Trophoblast cell (in vitro differentiated cells and primary cell): ENCODE results near the gene HOXC9.

ENCODE experiments used
- DNase-seq, 2 donors: peaks; one replicate each; pipeline ENCODE4 v3.0.0-alpha.2; 2016
- H2AFZ ChIP-seq: 2 replicates; pipeline ENCODE4 v1.6.1; 2013; ENCODE audit warnings: low read length, moderate library complexity, mild to moderate bottlenecking; ENCODE audit not compliant: insufficient read depth, poor library complexity
- H2AK5ac ChIP-seq: 2 replicates; pipeline ENCODE4 v1.6.1; 2013; ENCODE audit warnings: mild to moderate bottlenecking, low read length
- H2BK120ac ChIP-seq: 2 replicates; pipeline ENCODE4 v1.6.1; 2013; ENCODE audit warnings: low read length, mild to moderate bottlenecking, moderate library complexity; ENCODE audit not compliant: insufficient read depth, poor library complexity
- H2BK12ac ChIP-seq: 2 replicates; pipeline ENCODE4 v1.6.1; 2013; ENCODE audit warnings: mild to moderate bottlenecking, low read length, moderate library complexity
- H2BK5ac ChIP-seq: 2 replicates; pipeline ENCODE4 v1.6.1; 2013; ENCODE audit warnings: low read length, low read depth, moderate library complexity, mild to moderate bottlenecking; ENCODE audit not compliant: poor library complexity
- H3K14ac ChIP-seq: 2 replicates; pipeline ENCODE4 v1.6.1; 2013; ENCODE audit warnings: mild to moderate bottlenecking, low read length
- H3K18ac ChIP-seq: 2 replicates; pipeline ENCODE4 v1.6.1; 2013; ENCODE audit warnings: mild to moderate bottlenecking, low read length
- H3K23ac ChIP-seq: 2 replicates; pipeline ENCODE4 v1.6.1; 2013; ENCODE audit warnings: low read length
- H3K27ac ChIP-seq: 2 replicates; pipeline ENCODE4 v1.5.1; 2013; ENCODE audit warnings: low read depth, mild to moderate bottlenecking, inconsistent platforms, low read length, moderate library complexity
- H3K27me3 ChIP-seq: 2 replicates; pipeline ENCODE4 v1.6.1; 2013; ENCODE audit warnings: inconsistent platforms, mild to moderate bottlenecking, low read length, moderate library complexity; ENCODE audit not compliant: insufficient read depth
- H3K36me3 ChIP-seq, 2 experiments: 1 replicate in 1 of 2; 2 replicates in 1 of 2; pipeline ENCODE4 v1.6.1; 2013; ENCODE audit warnings: low read length in 2 of 2, mild to moderate bottlenecking in 2 of 2, moderate library complexity in 1 of 2; ENCODE audit not compliant: insufficient read depth in 2 of 2, control insufficient read depth in 1 of 2
- H3K4ac ChIP-seq: 2 replicates; pipeline ENCODE4 v1.6.1; 2013; ENCODE audit warnings: low read depth, mild to moderate bottlenecking, low read length, moderate library complexity
- H3K4me1 ChIP-seq, 2 experiments: 1 replicate in 1 of 2; 2 replicates in 1 of 2; pipeline ENCODE4 v1.6.1; 2013; ENCODE audit warnings: low read length in 2 of 2, mild to moderate bottlenecking in 2 of 2, moderate library complexity in 1 of 2; ENCODE audit not compliant: insufficient read depth in 2 of 2, control insufficient read depth in 1 of 2
- H3K4me2 ChIP-seq: 2 replicates; pipeline ENCODE4 v1.6.1; 2013; ENCODE audit warnings: inconsistent platforms, mild to moderate bottlenecking, low read length, moderate library complexity
- H3K4me3 ChIP-seq: 2 replicates; pipeline ENCODE4 v1.5.1; 2013; ENCODE audit warnings: mild to moderate bottlenecking, low read depth, low read length, inconsistent platforms
- H3K79me1 ChIP-seq: one replicate; pipeline ENCODE4 v1.6.1; 2013; ENCODE audit warnings: low read length
- H3K79me2 ChIP-seq: 2 replicates; pipeline ENCODE4 v1.6.1; 2013; ENCODE audit warnings: low read length, mild to moderate bottlenecking; ENCODE audit not compliant: control insufficient read depth, insufficient read depth, poor library complexity
- H3K9ac ChIP-seq: 2 replicates; pipeline ENCODE4 v1.6.1; 2013; ENCODE audit warnings: mild to moderate bottlenecking, low read length
- H3K9me3 ChIP-seq: 2 replicates; pipeline ENCODE4 v1.6.1; 2013; ENCODE audit warnings: low read depth, mild to moderate bottlenecking, control low read depth, inconsistent platforms, low read length; ENCODE audit not compliant: insufficient read depth
- H4K12ac ChIP-seq: 2 replicates; pipeline ENCODE4 v1.6.1; 2013; ENCODE audit warnings: low read depth, mild to moderate bottlenecking, low read length, moderate library complexity
- H4K8ac ChIP-seq: 2 replicates; pipeline ENCODE4 v1.6.1; 2013; ENCODE audit warnings: low read depth, mild to moderate bottlenecking, low read length, moderate library complexity
- H4K91ac ChIP-seq: one replicate; pipeline ENCODE4 v1.6.1; 2013; ENCODE audit warnings: low read depth, mild to moderate bottlenecking, low read length, moderate library complexity
- WGBS: extraction: QIAGEN DNeasy Blood & Tissue Kit; methylation state at CpG from one replicate; pipeline ENCODE4 v1.1.7; 2013; ENCODE audit warnings: missing lambda C conversion rate; ENCODE audit not compliant: insufficient read length, insufficient coverage; ENCODE audit errors: extremely low coverage; 5-methylcytosine and 5-hydroxymethylcytosine counted together

HOXC9 gene

GRCh38 chr12:54033106-54033979 lies 33.4 kb downstream of the HOXC9 start:
- no peak overlapping the region for H2AFZ ChIP-seq
- peak in 1 of 2 donors; percentile 28 for DNase-seq
- H3K18ac ChIP-seq, result no peak overlapping the region
- no peaks in the 10 kb centered on the region for H3K36me3 ChIP-seq
- no peak overlapping the region for H3K14ac ChIP-seq
- H3K79me2 ChIP-seq, result no peaks in the 10 kb centered on the region
- H2BK12ac ChIP-seq, result no peak overlapping the region
- H3K4ac ChIP-seq, result no peak overlapping the region
- no peak overlapping the region for H4K91ac ChIP-seq
- H3K4me2 ChIP-seq, result peak overlapping the region; percentile 37
- H3K27ac ChIP-seq, result no peak overlapping the region
- no peaks in the 10 kb centered on the region for H3K79me1 ChIP-seq
- H4K8ac ChIP-seq, result no peak overlapping the region
- no peak overlapping the region for H3K23ac ChIP-seq
- peaks cover 6% of the 10 kb centered on the region for H3K9me3 ChIP-seq
- H3K9ac ChIP-seq, result no peak overlapping the region
- no peak overlapping the region for H2BK120ac ChIP-seq
- WGBS, result no CpG with 5 or more reads among the region's 61 CpGs
- H2BK5ac ChIP-seq, result no peak overlapping the region
- H2AK5ac ChIP-seq, result no peak overlapping the region
- no peak overlapping the region for H4K12ac ChIP-seq
- peaks cover 92% of the 10 kb centered on the region for H3K27me3 ChIP-seq
- H3K4me3 ChIP-seq, result no peak overlapping the region
- H3K4me1 ChIP-seq, result peaks cover 4 to 9% of the 10 kb centered on the region in 2 experiments

- no CpG with 5 or more reads among the region's 57 CpGs for WGBS
These were observed 34.2 kb downstream of the HOXC9 start for GRCh38 chr12:54033980-54034784.

GRCh38 chr12:54034785-54035310 lies 34.9 kb downstream of the HOXC9 start:
- Histone ChIP-seq H4K91ac (no peak overlapping the region), H3K4ac (no peak overlapping the region), H3K27ac (no peak overlapping the region), H3K79me2 (no peaks in the 10 kb centered on the region), H3K4me2 (no peak overlapping the region), H3K14ac (no peak overlapping the region), H3K4me3 (no peak overlapping the region), H4K8ac (no peak overlapping the region), H3K9ac (no peak overlapping the region), H3K18ac (no peak overlapping the region), H4K12ac (no peak overlapping the region), H3K23ac (no peak overlapping the region), H2BK120ac (no peak overlapping the region), H3K9me3 (peaks cover 6% of the 10 kb centered on the region), H2AFZ (no peak overlapping the region), H3K79me1 (no peaks in the 10 kb centered on the region), H2BK12ac (no peak overlapping the region), H3K4me1 (peaks cover 3 to 9% of the 10 kb centered on the region in 2 experiments), H3K36me3 (no peaks in the 10 kb centered on the region), H2AK5ac (no peak overlapping the region), H2BK5ac (no peak overlapping the region), H3K27me3 (peaks cover 93% of the 10 kb centered on the region)
- DNase-seq, result no peak
- WGBS, result no CpG with 5 or more reads among the region's 22 CpGs

More at GRCh38 chr12:54033980-54034784, 34.2 kb downstream of the HOXC9 start:
- H3K23ac ChIP-seq, result no peak overlapping the region
- H4K91ac ChIP-seq, result no peak overlapping the region
- peaks cover 6% of the 10 kb centered on the region for H3K9me3 ChIP-seq
- no peak overlapping the region for H3K4me3 ChIP-seq
- H3K4me1 ChIP-seq, result peaks cover 3 to 9% of the 10 kb centered on the region in 2 experiments
- no peak overlapping the region for H3K18ac ChIP-seq
- no peak overlapping the region for H3K27ac ChIP-seq
- no peaks in the 10 kb centered on the region for H3K79me1 ChIP-seq
- no peak overlapping the region for H2AFZ ChIP-seq
- no peak overlapping the region for H3K4me2 ChIP-seq
- H3K36me3 ChIP-seq, result no peaks in the 10 kb centered on the region
- H2BK12ac ChIP-seq, result no peak overlapping the region
- no peak overlapping the region for H2AK5ac ChIP-seq
- no peak overlapping the region for H3K14ac ChIP-seq
- H2BK5ac ChIP-seq, result no peak overlapping the region
- H4K8ac ChIP-seq, result no peak overlapping the region
- no peak overlapping the region for H3K4ac ChIP-seq
- H3K27me3 ChIP-seq, result peaks cover 92% of the 10 kb centered on the region
- H2BK120ac ChIP-seq, result no peak overlapping the region
- H4K12ac ChIP-seq, result no peak overlapping the region
- no peak overlapping the region for H3K9ac ChIP-seq
- no peaks in the 10 kb centered on the region for H3K79me2 ChIP-seq
- DNase-seq, result peak in 1 of 2 donors; percentile 41

GRCh38 chr12:54035568-54036264 lies 35.8 kb downstream of the HOXC9 start:
- H3K23ac ChIP-seq, result no peak overlapping the region
- no peak overlapping the region for H2AFZ ChIP-seq
- H2BK5ac ChIP-seq, result no peak overlapping the region
- no peaks in the 10 kb centered on the region for H3K79me1 ChIP-seq
- H3K4me3 ChIP-seq, result no peak overlapping the region
- H3K9me3 ChIP-seq, result peaks cover 10% of the 10 kb centered on the region
- H2BK12ac ChIP-seq, result no peak overlapping the region
- H2BK120ac ChIP-seq, result no peak overlapping the region
- no peak for DNase-seq
- no peak overlapping the region for H4K12ac ChIP-seq
- no peak overlapping the region for H4K91ac ChIP-seq
- no peak overlapping the region for H3K4ac ChIP-seq
- no peaks in the 10 kb centered on the region for H3K36me3 ChIP-seq
- H3K9ac ChIP-seq, result no peak overlapping the region
- peaks cover 95% of the 10 kb centered on the region for H3K27me3 ChIP-seq
- no peak overlapping the region for H3K4me2 ChIP-seq
- H2AK5ac ChIP-seq, result no peak overlapping the region
- H3K18ac ChIP-seq, result no peak overlapping the region
- no peak overlapping the region for H4K8ac ChIP-seq
- H3K4me1 ChIP-seq, result peaks cover 3 to 9% of the 10 kb centered on the region in 2 experiments
- H3K14ac ChIP-seq, result no peak overlapping the region
- no CpG with 5 or more reads among the region's 6 CpGs for WGBS
- no peak overlapping the region for H3K27ac ChIP-seq
- no peaks in the 10 kb centered on the region for H3K79me2 ChIP-seq
